Measurements from ENCODE around the gene OSTF1. TPM values are rescaled to one million over a fixed set of nuclear protein-coding genes. Genes with fewer than 3 reads are reported as not detected.

The OSTF1 gene
- total RNA-seq, 4 donors from 2014 or later, result 3.3 to 54.4 (median 32.2) TPM

GRCh38 chr9:75071530-75072122 is 16.7 kb upstream of the OSTF1 start:
- Histone ChIP-seq H3K4me1 (no peaks in the 10 kb centered on the region), H3K27ac (no peak overlapping the region), H3K4me3 (no peak overlapping the region), H3K27me3 (no peaks in the 10 kb centered on the region), H3K9me3 (no peaks in the 10 kb centered on the region), H3K36me3 (no peaks in the 10 kb centered on the region)
- TF ChIP-seq, protein P1, sequence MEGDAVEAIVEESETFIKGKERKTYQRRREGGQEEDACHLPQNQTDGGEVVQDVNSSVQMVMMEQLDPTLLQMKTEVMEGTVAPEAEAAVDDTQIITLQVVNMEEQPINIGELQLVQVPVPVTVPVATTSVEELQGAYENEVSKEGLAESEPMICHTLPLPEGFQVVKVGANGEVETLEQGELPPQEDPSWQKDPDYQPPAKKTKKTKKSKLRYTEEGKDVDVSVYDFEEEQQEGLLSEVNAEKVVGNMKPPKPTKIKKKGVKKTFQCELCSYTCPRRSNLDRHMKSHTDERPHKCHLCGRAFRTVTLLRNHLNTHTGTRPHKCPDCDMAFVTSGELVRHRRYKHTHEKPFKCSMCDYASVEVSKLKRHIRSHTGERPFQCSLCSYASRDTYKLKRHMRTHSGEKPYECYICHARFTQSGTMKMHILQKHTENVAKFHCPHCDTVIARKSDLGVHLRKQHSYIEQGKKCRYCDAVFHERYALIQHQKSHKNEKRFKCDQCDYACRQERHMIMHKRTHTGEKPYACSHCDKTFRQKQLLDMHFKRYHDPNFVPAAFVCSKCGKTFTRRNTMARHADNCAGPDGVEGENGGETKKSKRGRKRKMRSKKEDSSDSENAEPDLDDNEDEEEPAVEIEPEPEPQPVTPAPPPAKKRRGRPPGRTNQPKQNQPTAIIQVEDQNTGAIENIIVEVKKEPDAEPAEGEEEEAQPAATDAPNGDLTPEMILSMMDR (IDR thresholded peaks at IDR 0.05), result no peak
- TF ChIP-seq POLR2A (IDR thresholded peaks at IDR 0.05), result no peak
- intact Hi-C loops (cut with DNase I; ENCODE audit: low total_unique reads), result loop anchor here (10.0 kb wide), 2 partner anchors 47 to 297 kb away; partner anchors contain the start of gene CARNMT1
- DNase-seq, result no peak

GRCh38 chr9:75072895-75073294 is 15.4 kb upstream of the OSTF1 start:
- Histone ChIP-seq H3K4me1 (no peaks in the 10 kb centered on the region), H3K36me3 (no peaks in the 10 kb centered on the region), H3K4me3 (no peak overlapping the region), H3K27me3 (no peaks in the 10 kb centered on the region), H3K9me3 (no peaks in the 10 kb centered on the region), H3K27ac (no peak overlapping the region)
- intact Hi-C loops (cut with DNase I; ENCODE audit: low total_unique reads), result loop anchor here (10.0 kb wide), 2 partner anchors 48 to 298 kb away; partner anchors contain the start of gene CARNMT1
- TF ChIP-seq, protein P1 (IDR thresholded peaks at IDR 0.05), result no peak
- no peak for TF ChIP-seq POLR2A (IDR thresholded peaks at IDR 0.05)
- no peak for DNase-seq

GRCh38 chr9:75081632-75082031 is 6.7 kb upstream of the OSTF1 start:
- Histone ChIP-seq H3K9me3 (no peaks in the 10 kb centered on the region), H3K4me3 (no peak overlapping the region), H3K4me1 (no peaks in the 10 kb centered on the region), H3K27ac (no peak overlapping the region), H3K27me3 (no peaks in the 10 kb centered on the region), H3K36me3 (no peaks in the 10 kb centered on the region)
- no peak for TF ChIP-seq POLR2A (IDR thresholded peaks at IDR 0.05)
- TF ChIP-seq, protein P1 (IDR thresholded peaks at IDR 0.05), result no peak
- intact Hi-C loops (cut with DNase I; ENCODE audit: low total_unique reads), result loop anchor here (10.0 kb wide), 1 partner anchor 127 kb away; the partner anchor contains the start of gene C9orf40
- no peak for DNase-seq

DNA sequence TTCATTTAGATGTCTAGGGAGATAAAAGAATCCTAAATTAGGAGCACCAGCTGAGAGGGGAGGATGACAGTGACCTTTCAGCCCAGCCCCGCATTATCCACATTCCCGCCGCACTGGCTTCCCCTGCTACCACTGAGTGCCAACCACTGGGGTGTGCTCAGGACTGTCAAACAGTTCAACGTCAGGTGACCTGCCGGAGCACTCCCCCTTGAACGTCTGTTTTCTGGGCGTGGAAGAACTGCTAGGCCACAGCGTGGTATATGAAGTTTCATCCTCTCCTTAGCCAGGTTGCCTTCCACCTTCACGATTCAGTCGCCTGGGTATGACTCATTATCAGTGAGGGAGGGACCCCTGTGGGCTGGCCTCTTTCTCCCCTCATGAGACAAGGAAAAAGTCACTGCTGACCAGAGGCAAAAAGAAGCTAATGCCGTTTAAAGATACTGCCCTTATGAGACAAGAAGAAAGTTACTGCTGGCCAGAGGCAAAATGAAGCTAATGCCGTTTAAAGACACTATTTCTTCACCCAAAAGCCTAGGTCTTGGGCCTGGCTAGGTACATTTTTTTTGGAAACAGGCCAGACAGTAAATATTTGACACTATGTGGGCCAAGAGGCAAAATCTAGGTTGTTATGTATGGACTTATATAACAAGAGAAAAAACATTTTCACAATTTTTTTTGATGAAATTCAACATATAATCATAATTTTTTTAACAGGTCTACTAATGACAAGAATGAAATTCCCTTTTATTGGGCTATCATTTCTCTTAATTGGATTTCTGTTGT is 4.9 kb upstream of the OSTF1 start:
- no peak for DNase-seq
- no peaks in the 10 kb centered on the region for H3K27me3 ChIP-seq
- no peak overlapping the region for H3K27ac ChIP-seq
- H3K36me3 ChIP-seq, result no peaks in the 10 kb centered on the region
- no peaks in the 10 kb centered on the region for H3K9me3 ChIP-seq
- TF ChIP-seq POLR2A (IDR thresholded peaks at IDR 0.05), result no peak
- TF ChIP-seq, protein P1 (IDR thresholded peaks at IDR 0.05), result no peak
- intact Hi-C loops (cut with DNase I; ENCODE audit: low total_unique reads), result loop anchor here (10.0 kb wide), 1 partner anchor 129 kb away; the partner anchor contains the start of gene C9orf40
- no peak overlapping the region for H3K4me3 ChIP-seq
- H3K4me1 ChIP-seq, result peaks cover 0 to 5% of the 10 kb centered on the region in 2 donors

All from uterus (tissue), 4 donors.